Spleen (tissue), 11 donors: Measurements from ENCODE around the gene SMTN. TPM values are rescaled to one million over a fixed set of nuclear protein-coding genes. Genes with fewer than 3 reads are reported as not detected.

Experiments
- DNase-seq: peaks from one replicate; pipeline ENCODE4 v3.0.0-alpha.2; 2020
- H3K27ac ChIP-seq, 8 donors: fragments of 200-600 bp; sonication (generic) in 7 of 8; 1 replicate in 4 of 8; 2 replicates in 4 of 8; pipeline versions ENCODE4 v1.5.0 to v1.8.0; 2016 to 2021; ENCODE audit warnings: inconsistent platforms in 4 of 8, mild to moderate bottlenecking in 4 of 8, moderate library complexity in 1 of 8
- H3K27me3 ChIP-seq, 7 donors: fragments of 200-600 bp; sonication (generic) in 6 of 7; replicated peaks in 1 of 7; 1 replicate in 4 of 7; 2 replicates in 3 of 7; pipeline versions ENCODE4 v1.5.0 to v1.8.0; 2016 to 2021; ENCODE audit warnings: inconsistent platforms in 3 of 7, mild to moderate bottlenecking in 1 of 7
- H3K36me3 ChIP-seq, 6 donors: fragments of 200-600 bp; sonication (generic) in 5 of 6; 1 replicate in 4 of 6; 2 replicates in 2 of 6; pipeline versions ENCODE4 v1.5.0 to v1.8.0; 2016 to 2021; ENCODE audit warnings: inconsistent platforms in 2 of 6
- H3K4me1 ChIP-seq, 6 donors: fragments of 200-600 bp; sonication (generic) in 5 of 6; 1 replicate in 3 of 6; 2 replicates in 3 of 6; pipeline versions ENCODE4 v1.5.0 to v1.8.0; 2016 to 2021; ENCODE audit warnings: inconsistent platforms in 3 of 6
- H3K4me3 ChIP-seq, 8 donors: fragments of 200-600 bp; sonication (generic) in 7 of 8; 1 replicate in 4 of 8; 2 replicates in 4 of 8; pipeline versions ENCODE4 v1.5.0 to v1.8.0; 2016 to 2021; ENCODE audit warnings: inconsistent platforms in 4 of 8, mild to moderate bottlenecking in 4 of 8, moderate library complexity in 2 of 8
- H3K9me3 ChIP-seq, 8 donors: fragments of 200-600 bp; sonication (generic) in 7 of 8; 1 replicate in 4 of 8; 2 replicates in 4 of 8; pipeline versions ENCODE4 v1.5.0 to v1.8.0; 2016 to 2021; ENCODE audit warnings: inconsistent platforms in 4 of 8
- POLR2A ChIP-seq, 3 donors: fragments of 450-650 bp; IDR thresholded peaks; one replicate each; pipeline ENCODE4 v1.5.1; 2017; ENCODE audit warnings: antibody characterized with exemption in 3 of 3, mild to moderate bottlenecking in 1 of 3
- POLR2AphosphoS5 ChIP-seq, 3 donors: sonication (generic); formaldehyde crosslinking; IDR thresholded peaks; one replicate each; pipeline ENCODE4 v1.5.1; 2017; ENCODE audit warnings: antibody characterized with exemption in 3 of 3
- WGBS, 5 donors: extraction: QIAGEN DNeasy Blood & Tissue Kit in 3 of 5; methylation state at CpG; one replicate each; pipeline versions ENCODE4 v1.1.5 to v1.1.7; 2013 to 2018; 5-methylcytosine and 5-hydroxymethylcytosine counted together
- intact Hi-C: fragments of 100-400 bp; cut with DNase I; formaldehyde crosslinking; loops from one replicate; pipeline ENCODE4 v1.15.0; 2023; ENCODE audit warnings: low total_unique reads
- polyA plus RNA-seq, 3 donors: library from polyadenylated mRNA; stranded (reverse); fragments of 200-250 nt; gene quantifications; one replicate each; pipeline ENCODE4 v1.2.1, GENCODE V29; 2013
- total RNA-seq, 7 donors: library from RNA; depleted of rRNA in 3 of 7; stranded (reverse); fragments of >200 nt in 3 of 7; fragmentation: NEBNext Ultra II Directional in 4 of 7; extraction: Animal tissue kit (Norgen Biotek cat#: 25700) in 4 of 7; gene quantifications; one replicate each; pipeline versions ENCODE4 v1.1.0 to v1.2.1, GENCODE V29; 2016 to 2021
- TF ChIP-seq, protein P1 (sequence below), 11 experiments: fragments of 200-600 bp in 7 of 11; fragments of 450-650 bp in 4 of 11; sonication (generic) in 4 of 11; IDR thresholded peaks in 8 of 11; conservative IDR thresholded peaks in 3 of 11; 1 replicate in 7 of 11; 2 replicates in 4 of 11; pipeline versions ENCODE4 v1.4.0 to v1.8.0; 2016 to 2021; ENCODE audit warnings: antibody characterized with exemption in 11 of 11, inconsistent platforms in 4 of 11, mild to moderate bottlenecking in 1 of 11
- donor health status: healthy with polysubstance abuse.
- donor health status: DM: no; HTN: no; CAD: no; lungs with moderate emphysema.
- donor health status: DM: no; HTN: no; CAD: no.
- donor health status: Bipolar disorder and iron deficiency.
- donor health status: healthy.
- donor health status: DM: no; HTN: no; CAD: no.
- donor health status: DM: yes; HTN: yes; CAD: no.

SMTN gene
- total and polyA plus RNA-seq, 10 donors: 21.2 to 230 (median 158) TPM

DNA sequence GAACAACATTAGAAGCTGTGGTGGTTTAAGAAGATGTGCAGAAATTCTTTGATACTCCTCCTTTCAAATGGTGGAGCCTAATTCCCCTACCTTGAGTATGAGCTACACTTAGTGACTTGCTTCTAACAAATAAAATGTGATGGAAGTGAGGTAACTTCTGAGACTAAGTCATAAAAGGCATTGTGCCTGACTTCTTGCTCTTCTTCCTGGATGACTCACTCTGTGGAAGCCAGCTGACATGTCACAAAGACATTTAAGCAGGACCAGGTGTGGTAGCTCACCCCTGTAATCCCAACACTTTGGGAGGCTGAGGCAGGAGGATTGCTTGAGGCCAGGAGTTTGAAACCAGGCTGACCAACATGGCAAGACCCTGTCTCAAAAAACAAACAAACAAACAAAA, 63.1 kb downstream of the SMTN start:
- peaks cover 0 to 15% (median 0%) of the 10 kb centered on the region in 7 donors for H3K27me3 ChIP-seq

DNA sequence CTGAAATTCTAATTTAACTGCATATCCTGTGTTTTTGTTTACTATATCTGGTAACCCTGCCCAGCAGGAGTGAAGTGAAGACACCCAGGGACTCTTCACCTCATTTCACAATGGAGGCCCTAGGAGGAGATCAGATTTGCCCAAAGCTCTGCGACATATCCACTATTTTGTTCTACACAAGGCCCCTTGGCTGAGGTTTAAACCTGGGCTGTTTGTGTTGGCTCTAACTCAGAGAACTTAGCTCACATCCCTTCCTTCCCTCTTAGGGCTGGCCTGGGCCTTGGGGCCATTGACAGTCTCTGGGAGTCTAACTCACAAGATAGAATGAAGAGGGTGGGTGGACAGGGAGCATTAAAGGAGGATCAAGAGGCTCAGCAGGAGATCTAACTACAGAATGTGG, 67.4 kb downstream of the SMTN start:
- H3K36me3 ChIP-seq: no peaks in the 10 kb centered on the region
- intact Hi-C loops: no loop called here
- TF ChIP-seq, protein P1, sequence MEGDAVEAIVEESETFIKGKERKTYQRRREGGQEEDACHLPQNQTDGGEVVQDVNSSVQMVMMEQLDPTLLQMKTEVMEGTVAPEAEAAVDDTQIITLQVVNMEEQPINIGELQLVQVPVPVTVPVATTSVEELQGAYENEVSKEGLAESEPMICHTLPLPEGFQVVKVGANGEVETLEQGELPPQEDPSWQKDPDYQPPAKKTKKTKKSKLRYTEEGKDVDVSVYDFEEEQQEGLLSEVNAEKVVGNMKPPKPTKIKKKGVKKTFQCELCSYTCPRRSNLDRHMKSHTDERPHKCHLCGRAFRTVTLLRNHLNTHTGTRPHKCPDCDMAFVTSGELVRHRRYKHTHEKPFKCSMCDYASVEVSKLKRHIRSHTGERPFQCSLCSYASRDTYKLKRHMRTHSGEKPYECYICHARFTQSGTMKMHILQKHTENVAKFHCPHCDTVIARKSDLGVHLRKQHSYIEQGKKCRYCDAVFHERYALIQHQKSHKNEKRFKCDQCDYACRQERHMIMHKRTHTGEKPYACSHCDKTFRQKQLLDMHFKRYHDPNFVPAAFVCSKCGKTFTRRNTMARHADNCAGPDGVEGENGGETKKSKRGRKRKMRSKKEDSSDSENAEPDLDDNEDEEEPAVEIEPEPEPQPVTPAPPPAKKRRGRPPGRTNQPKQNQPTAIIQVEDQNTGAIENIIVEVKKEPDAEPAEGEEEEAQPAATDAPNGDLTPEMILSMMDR (IDR thresholded peaks at IDR 0.05 in 8 of 11, conservative IDR thresholded peaks at IDR 0.05 in 3 of 11): no peak
- TF ChIP-seq POLR2AphosphoS5 (IDR thresholded peaks at IDR 0.05): no peak
- no peak for TF ChIP-seq POLR2A (IDR thresholded peaks at IDR 0.05)
- no peak overlapping the region for H3K4me3 ChIP-seq
- peaks cover 0 to 19% (median 0%) of the 10 kb centered on the region in 8 donors for H3K9me3 ChIP-seq
- 87 to 100% (median 95%) methylated on average over 1 of the region's 1 CpG for WGBS, 5 donors
- no peak for DNase-seq
- H3K27me3 ChIP-seq: no peaks in the 10 kb centered on the region
- H3K4me1 ChIP-seq: peaks cover 0 to 17% (median 5%) of the 10 kb centered on the region in 6 donors
- H3K27ac ChIP-seq: no peak overlapping the region

More for the DNA sequence above, 63.1 kb downstream of the SMTN start:
- Histone ChIP-seq H3K9me3 (peaks cover 0 to 19% (median 0%) of the 10 kb centered on the region in 8 donors), H3K36me3 (no peaks in the 10 kb centered on the region), H3K4me3 (no peak overlapping the region), H3K27ac (no peak overlapping the region), H3K4me1 (peaks cover 0 to 8% (median 0%) of the 10 kb centered on the region in 6 donors)
- TF ChIP-seq, protein P1 (IDR thresholded peaks at IDR 0.05 in 8 of 11, conservative IDR thresholded peaks at IDR 0.05 in 3 of 11): no peak
- TF ChIP-seq POLR2A (IDR thresholded peaks at IDR 0.05): no peak
- TF ChIP-seq POLR2AphosphoS5 (IDR thresholded peaks at IDR 0.05): no peak
- intact Hi-C loops: no loop called here
- no peak for DNase-seq

DNA sequence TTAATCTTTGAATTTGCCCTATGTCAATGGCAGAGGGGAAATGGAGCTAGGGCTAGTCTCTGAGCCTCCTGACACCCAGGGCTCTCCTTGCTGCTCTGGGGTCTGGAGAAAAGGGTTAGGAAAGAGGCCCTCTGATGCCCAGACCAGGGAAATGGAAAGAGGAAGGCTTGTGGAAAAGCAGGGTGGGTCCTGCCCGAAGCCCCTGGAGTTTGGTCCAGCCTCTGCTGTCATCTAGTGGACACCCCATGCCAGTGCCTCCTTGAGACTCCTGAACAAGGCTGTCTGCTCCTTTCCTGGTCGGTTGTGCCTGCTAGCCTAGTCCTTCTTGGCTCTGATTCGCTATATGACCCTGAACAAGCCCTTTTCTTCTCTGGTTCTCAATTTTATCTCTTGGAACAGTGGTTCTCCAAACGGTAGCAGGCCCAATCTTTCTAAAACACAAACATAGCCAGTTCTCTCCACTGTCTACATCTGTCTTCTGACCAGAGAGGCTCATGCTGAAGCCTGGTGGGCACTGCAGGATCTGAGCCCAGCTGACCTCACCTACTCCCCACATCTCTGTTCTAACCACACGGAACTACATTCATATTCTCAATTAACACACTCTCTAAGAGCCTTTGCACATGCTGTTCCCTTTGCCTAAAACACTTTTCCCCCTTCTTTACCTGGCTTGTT, 68.0 kb downstream of the SMTN start:
- Histone ChIP-seq H3K9me3 (peaks cover 0 to 19% (median 0%) of the 10 kb centered on the region in 8 donors), H3K36me3 (no peaks in the 10 kb centered on the region), H3K4me1 (peaks cover 0 to 17% (median 5%) of the 10 kb centered on the region in 6 donors), H3K4me3 (no peak overlapping the region), H3K27me3 (no peaks in the 10 kb centered on the region), H3K27ac (no peak overlapping the region)
- intact Hi-C loops: no loop called here
- DNase-seq: no peak
- TF ChIP-seq POLR2A (IDR thresholded peaks at IDR 0.05) (no peak), POLR2AphosphoS5 (IDR thresholded peaks at IDR 0.05) (peak in 1 of 3 donors; percentile 13)
- TF ChIP-seq, protein P1 (IDR thresholded peaks at IDR 0.05 in 8 of 11, conservative IDR thresholded peaks at IDR 0.05 in 3 of 11): peak; percentile 55 to 80 (median 74)
- 17 to 25% (median 18%) methylated on average over 5 of the region's 5 CpGs for WGBS, 5 donors

DNA sequence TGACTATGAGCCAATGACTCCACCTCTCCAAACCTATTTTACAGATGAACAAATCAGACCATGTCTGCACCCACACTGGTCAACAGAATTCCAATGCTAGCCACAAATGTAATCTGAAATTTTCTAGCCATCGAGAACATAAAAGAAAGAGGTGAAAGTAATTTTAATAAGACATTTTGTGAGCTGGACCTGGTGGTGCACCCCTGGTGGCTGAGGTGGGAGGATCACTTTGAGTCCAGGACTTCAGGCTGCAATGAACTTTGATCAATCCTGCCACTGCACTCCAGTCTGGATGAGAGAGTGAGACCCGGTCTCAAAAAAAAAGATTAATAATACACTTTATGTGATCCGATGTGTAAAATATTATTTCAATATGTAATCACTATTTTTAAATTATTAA, 69.5 kb downstream of the SMTN start:
- Histone ChIP-seq H3K9me3 (peaks cover 0 to 14% (median 0%) of the 10 kb centered on the region in 8 donors), H3K4me3 (no peak overlapping the region), H3K27ac (no peak overlapping the region), H3K36me3 (no peaks in the 10 kb centered on the region), H3K27me3 (no peaks in the 10 kb centered on the region), H3K4me1 (peaks cover 0 to 17% (median 5%) of the 10 kb centered on the region in 6 donors)
- no peak for DNase-seq
- TF ChIP-seq POLR2A (IDR thresholded peaks at IDR 0.05): no peak
- no peak for TF ChIP-seq POLR2AphosphoS5 (IDR thresholded peaks at IDR 0.05)
- TF ChIP-seq, protein P1 (IDR thresholded peaks at IDR 0.05 in 8 of 11, conservative IDR thresholded peaks at IDR 0.05 in 3 of 11): no peak
- intact Hi-C loops: no loop called here
- WGBS, 5 donors: 64 to 95% (median 87%) methylated on average over 3 of the region's 3 CpGs
